NT2/D1 (cell line): ENCODE measurements around the gene C20orf202.

Source experiments
- SUZ12 ChIP-seq: IDR thresholded peaks from 2 replicates; pipeline ENCODE4 v1.6.1; 2011; ENCODE audit not compliant: insufficient read length, insufficient read depth; ENCODE audit errors: extremely low read depth
- YY1 ChIP-seq: IDR thresholded peaks from 2 replicates; pipeline ENCODE4 v1.6.1; 2011; ENCODE audit not compliant: insufficient read length, insufficient read depth
- ZNF274 ChIP-seq: IDR thresholded peaks from 2 replicates; pipeline ENCODE4 v1.6.1; 2011; ENCODE audit warnings: mild to moderate bottlenecking, low read depth, low read length

- TF ChIP-seq SUZ12 (no peak), ZNF274 (no peak), YY1 (no peak)
Observed at GRCh38 chr20:1178623-1179022, 24.6 kb upstream of the C20orf202 start.
